B cell (primary cell): Measurements from ENCODE around the gene DOCK1. TPM values are rescaled to one million over a fixed set of nuclear protein-coding genes. Genes with fewer than 3 reads are reported as not detected.

ENCODE experiments used
- ATAC-seq: fragments of 200-7000 bp; cut with Tn5 transposase; one replicate; pipeline ENCODE4 v1.10.0; 2021; ENCODE audit warnings: low read depth, mild to moderate bottlenecking, moderate number of reproducible peaks, moderate library complexity
- CTCF ChIA-PET: fragments of 350-600 bp; sonication (Branson Sonifier 250); formaldehyde crosslinking; loops from one replicate; lab custom pipeline; 2021; ENCODE audit warnings: antibody characterized with exemption, inconsistent platforms; lab: Charles Lee
- POLR2A ChIA-PET: fragments of 350-600 bp; sonication (Branson Sonifier 250); formaldehyde crosslinking; loops from one replicate; lab custom pipeline; 2021; ENCODE audit warnings: antibody characterized with exemption; lab: Charles Lee
- DNase-seq: peaks from one replicate; pipeline ENCODE4 v3.0.0; 2013
- H2AFZ ChIP-seq: 2 replicates; pipeline ENCODE4 v1.6.1; 2012; ENCODE audit warnings: mild to moderate bottlenecking, low read depth, low read length; ENCODE audit not compliant: insufficient read depth, poor library complexity, severe bottlenecking
- H3K27ac ChIP-seq, 2 donors: 1 replicate in 1 of 2; 2 replicates in 1 of 2; pipeline ENCODE4 v1.5.1; 2012 to 2013; ENCODE audit warnings: low read length in 2 of 2, mild to moderate bottlenecking in 2 of 2, moderate library complexity in 1 of 2
- H3K27me3 ChIP-seq, 4 experiments: fragments of 200-600 bp in 1 of 4; sonication (generic) in 1 of 4; replicated peaks in 1 of 4; 1 replicate in 2 of 4; 2 replicates in 2 of 4; pipeline versions ENCODE4 v1.6.1 to v1.7.0; 2013 to 2016; ENCODE audit warnings: low read length in 3 of 4, mild to moderate bottlenecking in 2 of 4, mixed read lengths in 1 of 4, moderate library complexity in 1 of 4; ENCODE audit not compliant: insufficient read depth in 4 of 4, control insufficient read depth in 3 of 4; ENCODE audit errors: control extremely low read depth in 1 of 4
- H3K36me3 ChIP-seq, 2 experiments: replicated peaks in 1 of 2; 1 replicate in 1 of 2; 2 replicates in 1 of 2; pipeline versions ENCODE4 v1.6.1 to v1.7.1; 2013; ENCODE audit warnings: low read length in 1 of 2; ENCODE audit not compliant: insufficient read depth in 2 of 2, control insufficient read depth in 1 of 2; ENCODE audit errors: control extremely low read depth in 1 of 2, extremely low read depth in 1 of 2
- H3K4me1 ChIP-seq, 2 donors: fragments of 200-600 bp in 1 of 2; sonication (generic) in 1 of 2; 1 replicate in 1 of 2; 2 replicates in 1 of 2; pipeline versions ENCODE4 v1.5.1 to v1.6.1; 2013 to 2017; ENCODE audit warnings: low read length in 2 of 2; ENCODE audit not compliant: control insufficient read depth in 2 of 2, insufficient read depth in 2 of 2
- H3K4me2 ChIP-seq: replicated peaks from 2 replicates; pipeline ENCODE3; 2012; ENCODE audit warnings: mild to moderate bottlenecking, low read depth, low read length; ENCODE audit not compliant: poor library complexity, severe bottlenecking
- H3K4me3 ChIP-seq, 5 experiments: fragments of 200-600 bp in 1 of 5; sonication (generic) in 1 of 5; 1 replicate in 3 of 5; 2 replicates in 2 of 5; pipeline versions ENCODE4 v1.5.1 to v1.7.0; 2011 to 2016; ENCODE audit warnings: low read length in 4 of 5, mild to moderate bottlenecking in 4 of 5, low read depth in 2 of 5, control low read depth in 1 of 5, moderate library complexity in 1 of 5; ENCODE audit not compliant: insufficient read depth in 1 of 5; ENCODE audit errors: control extremely low read depth in 1 of 5, extremely low read depth in 1 of 5
- H3K79me2 ChIP-seq: fragments of 200-600 bp; sonication (generic); one replicate; pipeline ENCODE4 v1.6.0; 2016; ENCODE audit warnings: low read length; ENCODE audit not compliant: control insufficient read depth, insufficient read depth
- H3K9ac ChIP-seq: fragments of 200-600 bp; sonication (generic); 2 replicates; pipeline ENCODE4 v1.6.1; 2017; ENCODE audit warnings: mild to moderate bottlenecking, low read length, moderate library complexity
- H3K9me3 ChIP-seq, 3 donors: one replicate each; pipeline versions ENCODE4 v1.6.1 to v1.7.1; 2013; ENCODE audit warnings: low read length in 2 of 3; ENCODE audit not compliant: control insufficient read depth in 2 of 3, insufficient read depth in 1 of 3; ENCODE audit errors: control extremely low read depth in 1 of 3
- H4K20me1 ChIP-seq: 2 replicates; pipeline ENCODE4 v1.6.0; 2012; ENCODE audit warnings: mild to moderate bottlenecking, low read length; ENCODE audit not compliant: insufficient read depth, control insufficient read depth, poor library complexity, severe bottlenecking
- H3K27ac Mint-ChIP-seq: one replicate; pipeline ENCODE4 v1.8.0; 2021; ENCODE audit warnings: mixed read lengths
- H3K27me3 Mint-ChIP-seq: one replicate; pipeline ENCODE4 v1.8.0; 2021; ENCODE audit warnings: mixed read lengths
- H3K4me1 Mint-ChIP-seq: one replicate; pipeline ENCODE4 v1.8.0; 2021; ENCODE audit warnings: mixed read lengths
- H3K4me3 Mint-ChIP-seq: one replicate; pipeline ENCODE4 v1.8.0; 2021; ENCODE audit warnings: mixed read lengths
- H3K9me3 Mint-ChIP-seq: one replicate; pipeline ENCODE4 v1.8.0; 2022; ENCODE audit warnings: mixed read lengths; ENCODE audit not compliant: insufficient read depth
- EZH2 ChIP-seq: IDR thresholded peaks from 2 replicates; pipeline ENCODE4 v1.6.1; 2012; ENCODE audit warnings: borderline replicate concordance, low read depth, mild to moderate bottlenecking, moderate library complexity, low read length; ENCODE audit not compliant: insufficient read depth, poor library complexity, severe bottlenecking
- WGBS: methylation state at CpG from one replicate; pipeline ENCODE4 v1.1.5; 2013; ENCODE audit warnings: missing lambda C conversion rate; ENCODE audit not compliant: insufficient coverage; 5-methylcytosine and 5-hydroxymethylcytosine counted together
- intact Hi-C: fragments of 100-400 bp; cut with micrococcal nuclease; formaldehyde crosslinking; loops from one replicate; pipeline ENCODE4 v1.10.0; 2022
- polyA plus RNA-seq: library from polyadenylated mRNA; depleted of rRNA; stranded (reverse); fragments of >200 nt; gene quantifications from 2 replicates; pipeline ENCODE4 v1.2.3, GENCODE V29; 2012
- total RNA-seq, 2 donors: library from RNA; stranded (reverse); fragments of 120-200 nt in 1 of 2; gene quantifications; 1 replicate in 1 of 2; 2 replicates in 1 of 2; pipeline versions ENCODE4 v1.2.3 to v1.2.4, GENCODE V29; 2013 to 2022
- TF ChIP-seq, protein P1 (sequence below): fragments of 200-600 bp; IDR thresholded peaks from one replicate; pipeline ENCODE4 v1.8.0; 2022; ENCODE audit warnings: antibody characterized with exemption, mild to moderate bottlenecking

Gene DOCK1
- total and polyA plus RNA-seq, 2 donors (not counting 1 experiment from before 2014, with no cell fraction given) = not detected

DNA sequence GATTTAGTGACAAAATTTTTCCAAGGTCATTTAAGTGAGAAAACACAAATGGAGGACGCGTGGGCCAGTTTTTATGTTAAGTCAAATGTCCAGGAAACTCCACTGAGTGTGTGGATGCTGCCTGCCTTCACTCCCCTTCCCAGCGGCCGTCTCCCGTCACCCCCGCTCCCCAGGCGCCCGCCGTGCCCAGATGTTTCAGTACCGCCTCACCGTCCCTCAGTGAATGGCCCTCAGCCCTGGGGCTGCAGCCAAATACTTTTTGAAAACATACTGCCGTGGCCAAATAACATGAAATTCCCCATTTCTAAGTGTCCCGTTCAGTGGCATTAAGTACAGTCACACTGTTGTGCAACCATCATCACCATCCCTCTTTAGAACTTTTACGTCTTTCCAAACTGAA lies 159.2 kb downstream of the DOCK1 start:
- Histone ChIP-seq H4K20me1 (no peaks in the 10 kb centered on the region), H3K9ac (no peak overlapping the region), H3K36me3 (no peaks in the 10 kb centered on the region), H3K9me3 (peaks cover 0 to 17% (median 4%) of the 10 kb centered on the region in 3 donors), H3K27ac (no peak overlapping the region), H3K4me2 (no peak overlapping the region), H3K4me1 (no peaks in the 10 kb centered on the region), H3K4me3 (no peak overlapping the region), H3K79me2 (no peaks in the 10 kb centered on the region), H2AFZ (no peak overlapping the region), H3K27me3 (no peaks in the 10 kb centered on the region)
- POLR2A ChIA-PET = no interaction called here
- DNase-seq = no peak
- CTCF ChIA-PET = no interaction called here
- WGBS = 95% methylated on average over 12 of the region's 14 CpGs
- Mint-ChIP-seq H3K4me3 (no peak overlapping the region), H3K4me1 (no peaks in the 10 kb centered on the region), H3K9me3 (peaks cover 2% of the 10 kb centered on the region), H3K27me3 (no peaks in the 10 kb centered on the region), H3K27ac (no peak overlapping the region)
- ATAC-seq = no peak
- TF ChIP-seq EZH2 = no peak
- TF ChIP-seq, protein P1, sequence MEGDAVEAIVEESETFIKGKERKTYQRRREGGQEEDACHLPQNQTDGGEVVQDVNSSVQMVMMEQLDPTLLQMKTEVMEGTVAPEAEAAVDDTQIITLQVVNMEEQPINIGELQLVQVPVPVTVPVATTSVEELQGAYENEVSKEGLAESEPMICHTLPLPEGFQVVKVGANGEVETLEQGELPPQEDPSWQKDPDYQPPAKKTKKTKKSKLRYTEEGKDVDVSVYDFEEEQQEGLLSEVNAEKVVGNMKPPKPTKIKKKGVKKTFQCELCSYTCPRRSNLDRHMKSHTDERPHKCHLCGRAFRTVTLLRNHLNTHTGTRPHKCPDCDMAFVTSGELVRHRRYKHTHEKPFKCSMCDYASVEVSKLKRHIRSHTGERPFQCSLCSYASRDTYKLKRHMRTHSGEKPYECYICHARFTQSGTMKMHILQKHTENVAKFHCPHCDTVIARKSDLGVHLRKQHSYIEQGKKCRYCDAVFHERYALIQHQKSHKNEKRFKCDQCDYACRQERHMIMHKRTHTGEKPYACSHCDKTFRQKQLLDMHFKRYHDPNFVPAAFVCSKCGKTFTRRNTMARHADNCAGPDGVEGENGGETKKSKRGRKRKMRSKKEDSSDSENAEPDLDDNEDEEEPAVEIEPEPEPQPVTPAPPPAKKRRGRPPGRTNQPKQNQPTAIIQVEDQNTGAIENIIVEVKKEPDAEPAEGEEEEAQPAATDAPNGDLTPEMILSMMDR = no peak
- intact Hi-C loops = no loop called here

DNA sequence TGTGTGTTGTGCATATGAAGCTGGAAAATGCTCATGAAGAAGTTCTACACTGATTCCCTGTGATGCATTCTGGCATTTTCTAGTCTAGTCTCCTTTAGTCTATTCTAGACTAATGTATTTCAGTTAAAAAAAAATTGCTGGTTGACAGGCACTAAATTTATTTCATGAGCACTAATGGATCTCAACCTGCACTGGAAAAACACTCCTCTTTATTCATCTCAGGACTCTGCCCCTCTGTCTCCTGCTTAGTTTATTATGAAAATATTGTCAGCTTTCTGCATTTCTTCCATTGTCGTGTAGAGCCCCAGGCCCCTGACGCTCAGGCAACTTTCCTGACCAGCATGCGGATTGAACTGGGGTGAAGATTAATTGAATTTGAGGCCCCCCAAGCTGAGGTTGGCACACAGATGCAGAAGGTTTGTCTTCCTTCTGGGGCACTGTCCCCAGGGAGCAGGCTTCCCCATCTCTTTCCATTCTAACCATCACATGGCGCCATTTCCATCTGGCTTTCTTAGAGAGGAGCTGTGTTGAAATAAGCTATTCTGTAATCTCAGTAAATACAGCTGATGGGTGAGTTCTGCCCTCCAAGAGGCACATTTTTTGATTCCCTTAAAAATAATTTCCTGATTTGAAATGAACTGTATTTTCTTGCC lies 162.4 kb downstream of the DOCK1 start:
- no peaks in the 10 kb centered on the region for H3K4me1 ChIP-seq
- Mint-ChIP-seq H3K4me3 (no peak overlapping the region), H3K4me1 (no peaks in the 10 kb centered on the region), H3K9me3 (no peaks in the 10 kb centered on the region), H3K27me3 (no peaks in the 10 kb centered on the region), H3K27ac (no peak overlapping the region)
- H3K79me2 ChIP-seq = no peaks in the 10 kb centered on the region
- no peaks in the 10 kb centered on the region for H3K27me3 ChIP-seq
- CTCF ChIA-PET = no interaction called here
- H3K27ac ChIP-seq = no peak overlapping the region
- no peak overlapping the region for H3K4me3 ChIP-seq
- peaks cover 0 to 12% (median 0%) of the 10 kb centered on the region in 3 donors for H3K9me3 ChIP-seq
- H3K4me2 ChIP-seq = no peak overlapping the region
- no peaks in the 10 kb centered on the region for H4K20me1 ChIP-seq
- H2AFZ ChIP-seq = no peak overlapping the region
- no peak overlapping the region for H3K9ac ChIP-seq
- TF ChIP-seq, protein P1 = no peak
- no peak for TF ChIP-seq EZH2
- intact Hi-C loops = no loop called here
- POLR2A ChIA-PET = no interaction called here
- ATAC-seq (no peak), DNase-seq (no peak)
- no CpG with 5 or more reads among the region's 4 CpGs for WGBS
- H3K36me3 ChIP-seq = no peaks in the 10 kb centered on the region
